Measurements from ENCODE around the gene LAMA2. TPM values are rescaled to one million over a fixed set of nuclear protein-coding genes. Genes with fewer than 3 reads are reported as not detected.

Gene LAMA2
- total RNA-seq, 2 experiments from 2014 or later = 0.26 TPM; not detected in 1

DNA sequence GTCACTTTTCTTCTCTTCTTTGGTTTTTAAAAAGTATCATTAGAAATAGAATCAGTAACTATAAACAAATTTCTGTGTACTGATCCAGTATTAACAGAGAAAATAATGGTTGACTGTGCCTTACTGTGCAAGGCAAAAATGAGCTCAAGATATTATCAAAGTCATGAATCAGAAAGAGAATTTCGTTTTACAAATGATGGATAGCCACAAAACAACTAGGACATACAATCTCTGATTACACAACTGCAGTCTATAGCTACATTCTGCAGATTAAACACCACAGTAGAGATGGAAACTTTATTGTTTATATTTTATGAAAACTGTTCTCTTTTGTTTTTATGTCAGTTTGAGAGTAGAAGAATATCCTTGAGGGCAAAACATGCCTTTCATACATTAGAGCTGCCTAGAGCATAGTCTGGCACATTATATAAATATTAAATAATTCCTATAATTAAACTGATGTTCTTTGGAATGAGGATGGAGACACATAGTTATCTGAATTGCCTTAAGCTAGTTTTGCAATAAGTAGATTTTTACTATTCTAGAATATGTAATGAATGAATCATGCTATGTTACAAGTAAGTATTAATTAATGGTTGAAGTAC lies 333.1 kb downstream of the LAMA2 start:
- ATAC-seq (no peak), DNase-seq (no peak)
- Mint-ChIP-seq H3K27ac (no peak overlapping the region), H3K9me3 (ENCODE audit: insufficient read depth) (no peaks in the 10 kb centered on the region), H3K4me1 (ENCODE audit: low read depth) (no peaks in the 10 kb centered on the region), H3K27me3 (ENCODE audit: low read depth) (peaks cover 5% of the 10 kb centered on the region), H3K4me3 (no peak overlapping the region), H3K36me3 (ENCODE audit: low read depth) (no peaks in the 10 kb centered on the region)
- CTCF ChIA-PET = no interaction called here
- POLR2A ChIA-PET = interaction anchor here (0.6 kb wide), 1 partner anchor 22 kb away, joined by 3 read pairs; no protein-coding TSS in a partner anchor

DNA sequence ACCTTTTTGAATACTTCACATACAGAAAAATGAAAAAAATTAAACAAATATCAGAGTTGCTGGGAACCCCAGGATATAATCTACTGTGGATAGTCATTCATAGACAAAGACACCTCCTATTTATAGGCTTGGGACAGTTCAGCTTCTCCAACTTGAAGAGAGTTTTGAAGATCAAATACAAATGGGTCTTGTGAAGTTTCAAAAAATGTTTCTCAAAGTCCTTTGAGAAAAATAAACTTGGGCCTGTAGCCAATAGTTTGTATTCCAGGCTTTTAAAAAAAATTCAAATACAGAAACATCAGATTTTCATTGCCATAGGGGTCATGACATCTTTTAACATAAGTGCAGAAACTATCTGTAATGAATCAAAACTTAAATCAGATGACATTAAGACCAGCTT lies 334.8 kb downstream of the LAMA2 start:
- Mint-ChIP-seq H3K36me3 (ENCODE audit: low read depth) (no peaks in the 10 kb centered on the region), H3K27me3 (ENCODE audit: low read depth) (peaks cover 5% of the 10 kb centered on the region), H3K27ac (no peak overlapping the region), H3K4me3 (no peak overlapping the region), H3K4me1 (ENCODE audit: low read depth) (no peaks in the 10 kb centered on the region), H3K9me3 (ENCODE audit: insufficient read depth) (no peaks in the 10 kb centered on the region)
- no peak for DNase-seq
- ChIA-PET POLR2A (no interaction called here), CTCF (no interaction called here)
- no peak for ATAC-seq

DNA sequence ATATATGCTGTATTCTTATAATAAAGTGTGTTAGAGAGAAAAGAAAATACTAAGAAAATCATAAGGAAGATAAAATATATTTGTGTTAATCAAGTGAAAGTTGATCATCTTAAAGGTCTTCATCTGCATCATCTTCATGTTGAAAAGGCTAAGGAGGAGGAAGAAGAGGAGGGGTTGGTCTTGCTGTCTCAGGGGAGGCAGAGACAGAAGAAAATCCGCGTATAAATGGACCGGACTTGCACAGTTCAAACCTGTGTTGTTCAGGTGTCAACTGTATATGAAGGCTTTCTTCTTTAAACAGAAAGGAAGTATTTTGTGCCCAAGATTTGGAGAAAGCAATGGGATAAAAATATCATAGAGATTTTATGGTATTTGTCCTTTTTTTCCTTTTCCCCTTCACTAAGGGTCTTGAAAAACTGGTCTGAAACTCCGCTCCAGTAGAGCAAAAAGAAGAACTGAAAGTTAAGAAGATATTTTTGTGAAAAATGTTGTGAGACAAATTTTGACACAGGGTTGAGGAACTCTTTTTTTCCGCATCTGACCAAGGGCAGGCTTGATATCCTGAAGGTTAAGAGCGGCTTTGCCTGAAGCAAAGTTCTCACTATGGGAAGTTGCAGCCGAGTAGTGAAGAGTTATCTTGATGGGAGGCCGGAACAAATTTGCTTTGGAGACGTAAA lies 350.7 kb downstream of the LAMA2 start:
- POLR2A ChIA-PET = no interaction called here

DNA sequence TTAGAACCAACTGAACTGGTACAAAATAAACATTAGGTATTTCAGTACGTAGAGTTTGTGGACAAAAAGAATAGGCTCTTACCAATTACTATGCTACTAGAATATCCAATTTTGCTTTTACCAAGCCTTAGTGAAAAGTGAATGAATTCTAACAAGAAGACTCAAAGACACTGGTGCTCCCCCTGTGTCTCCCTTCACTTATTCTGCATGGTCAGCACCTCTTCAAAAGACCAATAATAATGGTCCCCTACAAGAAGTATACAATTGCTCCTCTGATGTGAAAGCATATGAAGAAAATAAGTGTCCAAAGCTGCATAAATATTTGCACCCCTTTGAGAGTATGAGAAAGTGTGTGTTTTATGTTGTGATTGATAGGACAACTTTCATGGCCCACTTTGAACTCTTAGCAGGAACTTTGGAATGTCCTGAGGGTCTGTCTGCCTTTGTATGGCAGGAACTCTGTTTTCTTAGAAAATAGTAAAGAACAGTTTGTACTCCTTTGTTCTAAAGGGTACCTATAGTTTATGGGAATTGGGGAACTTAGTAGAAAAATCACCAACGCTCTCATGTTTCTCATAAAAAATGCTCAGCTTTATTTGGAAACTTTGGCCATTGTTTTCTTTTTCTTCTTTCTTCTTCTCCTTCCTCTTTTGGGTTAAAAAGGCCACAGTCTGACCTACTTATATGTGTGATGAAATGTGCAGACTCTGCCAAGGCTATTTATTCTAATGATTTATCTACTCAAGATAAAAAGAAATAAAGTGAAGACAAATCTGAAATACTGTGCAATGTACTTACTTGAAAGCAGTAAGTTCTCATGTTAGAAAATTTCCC lies 352.4 kb downstream of the LAMA2 start:
- POLR2A ChIA-PET = no interaction called here
- ATAC-seq (no peak), DNase-seq (no peak)
- no peaks in the 10 kb centered on the region for H3K36me3 Mint-ChIP-seq (ENCODE audit: low read depth)
- peaks cover 13% of the 10 kb centered on the region for H3K27me3 Mint-ChIP-seq (ENCODE audit: low read depth)
- H3K27ac Mint-ChIP-seq = no peak overlapping the region
- no peaks in the 10 kb centered on the region for H3K4me1 Mint-ChIP-seq (ENCODE audit: low read depth)
- no peak overlapping the region for H3K4me3 Mint-ChIP-seq
- no peaks in the 10 kb centered on the region for H3K9me3 Mint-ChIP-seq (ENCODE audit: insufficient read depth)
- CTCF ChIA-PET = no interaction called here

More for the DNA sequence above, 350.7 kb downstream of the LAMA2 start:
- no peak overlapping the region for H3K27ac Mint-ChIP-seq
- no peaks in the 10 kb centered on the region for H3K9me3 Mint-ChIP-seq (ENCODE audit: insufficient read depth)
- CTCF ChIA-PET = no interaction called here
- H3K27me3 Mint-ChIP-seq (ENCODE audit: low read depth) = peaks cover 13% of the 10 kb centered on the region
- no peak overlapping the region for H3K4me3 Mint-ChIP-seq
- ATAC-seq (no peak), DNase-seq (no peak)
- no peaks in the 10 kb centered on the region for H3K36me3 Mint-ChIP-seq (ENCODE audit: low read depth)
- H3K4me1 Mint-ChIP-seq (ENCODE audit: low read depth) = no peaks in the 10 kb centered on the region

DNA sequence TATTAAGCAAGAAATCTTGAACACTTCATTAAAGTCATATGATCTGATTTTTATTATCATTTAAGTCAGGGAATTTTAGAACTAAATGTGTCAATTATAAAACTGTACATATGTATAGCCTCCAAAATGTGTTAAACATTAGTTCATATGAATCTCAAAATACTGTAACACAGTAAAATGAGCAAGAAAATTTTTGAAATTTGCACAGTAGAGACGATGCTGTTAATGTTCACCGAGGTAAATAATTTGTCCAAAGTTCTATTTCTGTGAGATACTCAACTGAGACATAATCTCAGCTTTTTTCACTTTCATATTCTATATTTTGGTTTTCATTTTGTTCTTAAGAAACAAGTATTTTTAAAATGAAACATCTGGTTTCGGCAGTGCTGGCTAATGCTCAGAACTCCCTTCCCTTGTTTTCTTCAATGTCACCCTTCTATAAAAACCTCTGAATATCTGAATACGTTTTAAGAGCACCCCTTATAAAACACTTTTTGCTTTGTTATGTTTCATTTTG lies 353.1 kb downstream of the LAMA2 start:
- no peak overlapping the region for H3K27ac Mint-ChIP-seq
- no peak for DNase-seq
- no peaks in the 10 kb centered on the region for H3K4me1 Mint-ChIP-seq (ENCODE audit: low read depth)
- H3K4me3 Mint-ChIP-seq = no peak overlapping the region
- ChIA-PET POLR2A (no interaction called here), CTCF (no interaction called here)
- no peak for ATAC-seq
- H3K36me3 Mint-ChIP-seq (ENCODE audit: low read depth) = no peaks in the 10 kb centered on the region
- H3K27me3 Mint-ChIP-seq (ENCODE audit: low read depth) = peaks cover 14% of the 10 kb centered on the region
- H3K9me3 Mint-ChIP-seq (ENCODE audit: insufficient read depth) = no peaks in the 10 kb centered on the region

DNA sequence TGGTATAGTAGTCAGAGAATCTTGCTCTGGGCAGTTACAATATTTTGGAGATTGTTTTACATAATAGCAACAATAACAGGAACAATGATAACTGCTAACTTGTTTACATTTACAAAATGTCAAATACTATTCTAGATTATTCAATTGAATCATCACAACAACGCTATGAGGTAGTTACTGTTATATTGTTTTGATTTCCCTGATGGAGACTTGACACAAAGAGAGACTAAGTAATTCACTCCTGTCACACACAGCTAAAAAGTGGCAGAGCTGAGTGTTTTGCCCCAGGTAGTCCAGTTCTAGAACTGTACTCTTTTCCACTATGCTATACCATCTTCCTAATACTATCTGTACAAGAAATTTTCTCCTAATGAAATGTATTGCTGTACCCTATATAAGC lies 356.1 kb downstream of the LAMA2 start:
- ChIA-PET CTCF (no interaction called here), POLR2A (no interaction called here)
- DNase-seq = no peak

DNA sequence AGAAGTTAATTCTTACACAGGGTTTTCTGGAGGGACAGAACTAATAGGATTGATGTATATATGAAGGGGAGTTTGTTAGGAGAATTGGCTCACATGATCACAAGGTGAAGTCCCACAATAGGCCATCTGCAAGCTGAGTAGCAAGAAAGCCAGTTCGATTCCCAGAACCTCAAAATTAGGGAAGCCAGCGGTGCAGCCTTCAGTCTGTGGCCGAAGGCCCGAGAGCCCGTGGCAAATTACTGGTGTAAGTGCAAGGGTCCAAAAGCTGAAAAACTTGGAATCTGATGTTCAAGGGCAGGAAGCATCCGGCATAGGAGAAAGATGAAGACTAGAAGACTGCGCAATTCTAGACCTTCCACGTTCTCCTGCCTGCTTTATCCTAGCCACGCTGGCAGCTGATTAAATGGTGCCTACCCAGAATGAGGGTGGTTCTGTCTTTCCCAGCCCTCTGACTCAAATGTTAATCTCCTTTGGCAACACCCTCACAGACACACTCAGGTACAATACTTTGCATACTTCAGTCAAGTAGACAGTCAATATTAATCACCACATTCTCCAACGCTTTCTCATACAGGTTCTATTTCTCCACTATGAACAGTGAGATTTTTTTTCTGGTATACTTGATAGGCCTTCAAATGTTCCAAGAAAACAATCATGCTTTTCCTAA lies 357.0 kb downstream of the LAMA2 start:
- H3K9me3 Mint-ChIP-seq (ENCODE audit: insufficient read depth) = no peaks in the 10 kb centered on the region
- ATAC-seq (no peak), DNase-seq (no peak)
- H3K27me3 Mint-ChIP-seq (ENCODE audit: low read depth) = peaks cover 12% of the 10 kb centered on the region
- H3K27ac Mint-ChIP-seq = no peak overlapping the region
- no peaks in the 10 kb centered on the region for H3K4me1 Mint-ChIP-seq (ENCODE audit: low read depth)
- H3K36me3 Mint-ChIP-seq (ENCODE audit: low read depth) = no peaks in the 10 kb centered on the region
- CTCF ChIA-PET = interaction anchor here (1.3 kb wide), 1 partner anchor 13 kb away, joined by 3 read pairs; no protein-coding TSS in a partner anchor
- POLR2A ChIA-PET = no interaction called here
- H3K4me3 Mint-ChIP-seq = no peak overlapping the region

More for the DNA sequence above, 356.1 kb downstream of the LAMA2 start:
- H3K36me3 Mint-ChIP-seq (ENCODE audit: low read depth) = no peaks in the 10 kb centered on the region
- no peaks in the 10 kb centered on the region for H3K9me3 Mint-ChIP-seq (ENCODE audit: insufficient read depth)
- peaks cover 13% of the 10 kb centered on the region for H3K27me3 Mint-ChIP-seq (ENCODE audit: low read depth)
- H3K4me1 Mint-ChIP-seq (ENCODE audit: low read depth) = no peaks in the 10 kb centered on the region
- H3K27ac Mint-ChIP-seq = no peak overlapping the region
- no peak overlapping the region for H3K4me3 Mint-ChIP-seq
- ATAC-seq = no peak

DNA sequence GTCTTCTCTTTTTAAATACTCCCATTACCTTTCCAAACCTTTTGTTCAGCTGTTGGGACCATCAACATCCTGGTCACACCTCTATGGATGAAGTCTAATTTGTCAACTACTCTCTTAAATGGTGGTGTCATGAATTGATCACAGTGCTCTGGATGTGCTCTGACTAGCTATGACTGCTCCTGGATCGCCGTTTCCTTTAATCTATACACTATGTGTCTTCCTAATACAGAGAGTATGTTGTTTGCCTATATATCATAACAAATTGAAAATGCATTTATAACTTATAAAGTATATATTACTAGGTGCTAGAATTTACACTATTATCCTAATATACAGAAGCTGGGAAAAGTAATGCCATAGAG lies 357.5 kb downstream of the LAMA2 start:
- Mint-ChIP-seq H3K36me3 (ENCODE audit: low read depth) (no peaks in the 10 kb centered on the region), H3K27ac (no peak overlapping the region), H3K4me3 (no peak overlapping the region), H3K4me1 (ENCODE audit: low read depth) (no peaks in the 10 kb centered on the region), H3K27me3 (ENCODE audit: low read depth) (peaks cover 12% of the 10 kb centered on the region), H3K9me3 (ENCODE audit: insufficient read depth) (no peaks in the 10 kb centered on the region)
- ChIA-PET POLR2A (no interaction called here), CTCF (interaction anchor here (1.3 kb wide), 1 partner anchor 12 kb away, joined by 3 read pairs; no protein-coding TSS in a partner anchor)
- DNase-seq = no peak
- ATAC-seq = no peak

DNA sequence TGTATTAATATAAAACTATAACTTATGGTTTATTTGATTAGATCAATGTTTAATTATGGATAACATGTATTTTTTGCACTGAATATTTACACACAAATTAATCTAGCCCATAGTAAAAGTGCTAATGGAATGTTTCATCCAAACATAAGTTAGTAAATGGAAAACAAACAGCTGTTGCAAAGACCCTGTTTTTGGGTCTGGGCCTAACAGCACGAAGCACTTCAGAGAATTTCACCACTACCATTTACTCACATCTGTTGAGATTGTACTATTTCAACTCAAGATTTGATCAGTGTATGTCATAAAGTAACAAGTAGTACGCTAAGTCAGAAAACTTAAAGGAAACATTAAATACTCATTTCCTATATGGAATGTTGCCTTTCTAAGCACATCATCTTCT lies 359.6 kb downstream of the LAMA2 start:
- no peak overlapping the region for H3K4me3 Mint-ChIP-seq
- H3K4me1 Mint-ChIP-seq (ENCODE audit: low read depth) = no peaks in the 10 kb centered on the region
- DNase-seq (no peak), ATAC-seq (no peak)
- no peak overlapping the region for H3K27ac Mint-ChIP-seq
- no peaks in the 10 kb centered on the region for H3K36me3 Mint-ChIP-seq (ENCODE audit: low read depth)
- ChIA-PET CTCF (no interaction called here), POLR2A (no interaction called here)
- no peaks in the 10 kb centered on the region for H3K9me3 Mint-ChIP-seq (ENCODE audit: insufficient read depth)
- H3K27me3 Mint-ChIP-seq (ENCODE audit: low read depth) = peaks cover 15% of the 10 kb centered on the region

DNA sequence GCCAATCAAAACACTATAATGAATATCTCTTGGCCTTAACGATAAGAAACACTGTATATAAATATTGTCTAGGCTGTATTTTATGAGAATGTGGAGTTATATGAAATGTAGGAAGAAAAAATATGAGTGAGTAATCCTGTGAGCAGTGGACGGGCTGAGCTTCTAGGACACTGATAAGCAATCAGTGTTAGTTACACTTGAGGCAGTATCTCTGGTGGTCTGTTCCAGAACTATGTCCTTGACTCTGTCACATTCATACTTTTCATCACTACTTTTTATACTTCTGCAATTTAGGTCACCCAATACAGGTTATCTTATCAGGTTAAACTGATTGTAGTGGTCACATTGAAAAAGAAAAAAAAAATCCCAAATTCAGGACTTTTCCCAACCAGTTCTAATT lies 360.4 kb downstream of the LAMA2 start:
- POLR2A ChIA-PET = no interaction called here
- peaks cover 15% of the 10 kb centered on the region for H3K27me3 Mint-ChIP-seq (ENCODE audit: low read depth)
- ATAC-seq = no peak
- no peaks in the 10 kb centered on the region for H3K4me1 Mint-ChIP-seq (ENCODE audit: low read depth)
- H3K27ac Mint-ChIP-seq = no peak overlapping the region
- no peaks in the 10 kb centered on the region for H3K9me3 Mint-ChIP-seq (ENCODE audit: insufficient read depth)
- H3K4me3 Mint-ChIP-seq = no peak overlapping the region
- no peak for DNase-seq
- H3K36me3 Mint-ChIP-seq (ENCODE audit: low read depth) = no peaks in the 10 kb centered on the region
- CTCF ChIA-PET = no interaction called here

DNA sequence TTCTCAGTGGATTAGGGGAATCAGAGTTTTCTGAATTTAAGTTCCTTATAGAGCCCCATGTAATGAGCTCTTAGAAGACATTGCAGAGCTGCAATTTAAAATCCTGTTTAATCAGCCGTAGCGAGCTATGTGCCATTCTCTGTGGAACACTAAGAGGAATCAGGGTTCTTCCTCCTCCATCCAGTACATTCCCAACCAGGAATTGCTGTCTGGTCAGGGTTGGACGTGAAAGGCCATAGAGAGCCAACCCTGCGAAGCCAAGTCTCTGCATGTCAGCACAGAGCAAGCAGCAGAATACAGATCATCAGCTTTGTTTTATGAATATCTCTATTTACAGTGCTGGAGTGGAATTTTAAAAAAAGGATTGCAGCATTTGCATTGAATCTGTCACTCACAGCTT lies 366.0 kb downstream of the LAMA2 start:
- DNase-seq (no peak), ATAC-seq (no peak)
- H3K27ac Mint-ChIP-seq = no peak overlapping the region
- peaks cover 17% of the 10 kb centered on the region for H3K27me3 Mint-ChIP-seq (ENCODE audit: low read depth)
- H3K36me3 Mint-ChIP-seq (ENCODE audit: low read depth) = no peaks in the 10 kb centered on the region
- ChIA-PET POLR2A (no interaction called here), CTCF (no interaction called here)
- no peak overlapping the region for H3K4me3 Mint-ChIP-seq
- H3K9me3 Mint-ChIP-seq (ENCODE audit: insufficient read depth) = no peaks in the 10 kb centered on the region
- H3K4me1 Mint-ChIP-seq (ENCODE audit: low read depth) = no peaks in the 10 kb centered on the region

Data from activated CD8-positive, alpha-beta T cell treated with anti-CD3 and anti-CD28 coated beads, Interleukin-2, amount 10 ng/mL, durations not matched to agents 7 days and 5 days (primary cell).